GM19452 (cell line): Measurements from ENCODE around the gene C1orf159.

Source experiments
- ATAC-seq: cut with Tn5 transposase; IDR thresholded peaks from one replicate; pipeline ENCODE4 v1.9.1; 2021; ENCODE audit not compliant: unreplicated experiment

Gene C1orf159

DNA sequence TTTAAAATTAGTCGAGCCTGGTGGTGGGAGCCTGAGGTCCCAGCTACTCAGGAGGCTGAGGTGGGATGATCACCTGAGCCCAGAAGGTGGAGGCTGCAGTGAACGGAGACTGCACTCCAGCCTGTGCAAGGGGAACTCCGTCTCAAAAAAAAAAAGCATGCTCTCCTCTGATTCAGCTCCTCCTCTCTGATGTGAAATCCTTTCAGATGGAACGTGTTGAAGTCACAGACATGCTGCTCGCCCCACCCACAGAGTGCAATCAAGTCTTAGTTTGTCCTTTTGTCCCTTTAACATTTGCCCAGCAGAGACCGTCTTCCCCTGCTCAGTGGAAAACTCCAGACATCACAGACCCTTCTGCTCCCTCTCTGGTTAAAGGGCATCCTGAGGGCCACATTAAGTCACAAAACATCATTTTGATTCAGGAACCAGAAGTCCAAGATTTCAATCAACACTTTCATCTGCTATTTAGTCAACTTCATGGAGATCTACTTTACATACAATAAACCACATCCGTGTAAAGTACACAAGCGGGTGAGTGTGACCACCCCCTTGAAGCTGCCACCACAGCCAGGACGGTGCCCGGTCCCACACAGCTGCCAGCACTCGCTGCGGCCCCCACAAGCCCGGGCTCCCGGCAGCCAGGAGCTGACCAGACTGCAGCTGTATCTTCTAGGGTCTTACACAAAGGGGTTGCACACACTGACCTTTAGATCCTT, 22.8 kb downstream of the C1orf159 start:
- ATAC-seq, result no peak

DNA sequence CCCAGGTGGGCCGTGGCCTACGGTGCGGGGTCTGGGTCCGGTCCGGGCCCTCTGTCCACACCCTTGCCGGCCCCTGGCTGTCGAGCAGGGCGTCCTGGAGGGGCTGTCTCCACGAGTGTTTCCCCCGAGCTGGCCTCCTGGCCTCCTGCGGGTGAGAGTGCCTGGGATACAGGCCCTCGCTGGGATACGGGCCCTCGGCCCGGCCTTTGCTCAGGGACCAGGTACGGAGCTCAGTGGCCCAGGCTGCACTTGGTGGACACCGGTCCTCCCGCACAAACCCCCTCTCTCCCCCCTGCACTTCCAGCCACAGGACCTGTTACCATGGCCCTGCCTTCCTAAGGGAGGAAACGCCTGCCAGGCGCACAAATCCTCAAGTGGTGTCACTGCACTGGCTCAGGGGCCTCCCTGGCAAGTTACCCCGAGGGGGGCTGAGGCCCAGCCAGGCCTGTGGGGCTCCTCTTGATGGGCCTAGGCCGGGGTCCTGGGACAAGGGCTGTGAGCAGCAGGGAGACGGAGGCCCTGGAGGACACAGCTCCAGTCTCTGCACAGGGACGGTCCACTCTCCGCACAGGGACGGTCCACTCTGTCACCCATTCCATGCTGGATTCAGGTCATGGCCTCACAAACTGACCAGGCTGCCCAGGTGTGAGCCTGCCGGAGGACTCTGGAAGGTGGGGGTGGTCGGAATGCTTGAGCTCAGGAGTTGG, 23.6 kb downstream of the C1orf159 start:
- no peak for ATAC-seq

- ATAC-seq, result no peak
Measured at GRCh38 chr1:1091344-1092148, 24.3 kb downstream of the C1orf159 start.

GRCh38 chr1:1090424-1091343, 25.2 kb downstream of the C1orf159 start:
- ATAC-seq, result no peak

- no peak for ATAC-seq
Measured at GRCh38 chr1:1089731-1090423, 26.0 kb downstream of the C1orf159 start.

GRCh38 chr1:1088801-1089680, 26.8 kb downstream of the C1orf159 start:
- no peak for ATAC-seq

- no peak for ATAC-seq
Measured at GRCh38 chr1:1088029-1088800, 27.7 kb downstream of the C1orf159 start.

DNA sequence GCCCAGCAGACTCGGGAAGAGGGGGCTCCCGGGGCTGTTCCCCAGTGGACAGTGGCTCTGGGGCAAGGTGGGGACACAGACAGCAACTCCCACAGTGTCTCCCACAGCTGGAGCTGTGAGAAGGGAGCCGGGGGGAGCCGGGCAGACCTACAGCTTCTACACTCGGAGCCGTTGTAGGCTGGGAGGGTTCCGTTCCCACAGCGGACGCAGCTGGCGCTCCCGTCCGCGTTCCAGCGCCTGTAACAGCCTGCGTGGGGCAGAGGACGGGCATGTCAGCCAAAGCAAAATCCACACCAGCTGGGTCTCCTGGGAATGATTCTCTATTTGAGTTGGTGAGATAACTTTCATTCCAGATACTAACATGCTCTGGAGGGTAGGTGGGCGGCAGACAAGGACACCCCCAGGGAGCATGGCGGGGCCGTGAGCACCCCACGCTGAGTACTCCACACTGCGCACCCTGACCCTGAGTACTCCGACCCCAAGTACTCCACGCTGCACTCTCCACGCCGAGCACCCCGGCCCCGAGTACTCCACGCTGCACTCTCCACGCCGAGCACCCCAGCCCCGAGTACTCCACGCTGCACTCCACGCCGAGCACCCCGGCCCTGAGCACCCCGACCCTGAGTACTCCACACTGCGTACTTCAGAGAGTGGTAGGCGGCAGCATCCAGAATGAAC, 28.4 kb downstream of the C1orf159 start:
- ATAC-seq, result no peak

DNA sequence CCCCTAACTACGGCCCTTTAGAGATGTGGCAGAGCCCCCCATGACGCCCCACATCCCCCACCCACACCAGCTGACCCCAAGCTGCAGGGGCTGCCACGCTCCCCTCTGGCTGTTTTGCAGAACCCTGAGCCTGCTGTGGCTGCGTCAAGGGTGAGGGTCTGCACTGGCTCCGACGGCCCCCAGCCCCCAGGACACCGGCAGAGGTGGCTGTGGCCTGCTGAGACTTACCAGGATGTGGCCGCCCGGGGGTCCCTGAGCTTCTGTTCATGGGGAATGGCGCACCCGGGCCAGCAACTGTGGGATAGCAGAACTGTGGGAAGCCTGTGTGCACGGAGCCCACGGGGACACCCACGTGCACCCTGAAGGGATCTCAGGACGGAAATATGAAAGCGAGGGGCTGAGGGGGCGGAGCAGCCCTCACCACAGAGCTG, 29.0 kb downstream of the C1orf159 start:
- ATAC-seq, result no peak

DNA sequence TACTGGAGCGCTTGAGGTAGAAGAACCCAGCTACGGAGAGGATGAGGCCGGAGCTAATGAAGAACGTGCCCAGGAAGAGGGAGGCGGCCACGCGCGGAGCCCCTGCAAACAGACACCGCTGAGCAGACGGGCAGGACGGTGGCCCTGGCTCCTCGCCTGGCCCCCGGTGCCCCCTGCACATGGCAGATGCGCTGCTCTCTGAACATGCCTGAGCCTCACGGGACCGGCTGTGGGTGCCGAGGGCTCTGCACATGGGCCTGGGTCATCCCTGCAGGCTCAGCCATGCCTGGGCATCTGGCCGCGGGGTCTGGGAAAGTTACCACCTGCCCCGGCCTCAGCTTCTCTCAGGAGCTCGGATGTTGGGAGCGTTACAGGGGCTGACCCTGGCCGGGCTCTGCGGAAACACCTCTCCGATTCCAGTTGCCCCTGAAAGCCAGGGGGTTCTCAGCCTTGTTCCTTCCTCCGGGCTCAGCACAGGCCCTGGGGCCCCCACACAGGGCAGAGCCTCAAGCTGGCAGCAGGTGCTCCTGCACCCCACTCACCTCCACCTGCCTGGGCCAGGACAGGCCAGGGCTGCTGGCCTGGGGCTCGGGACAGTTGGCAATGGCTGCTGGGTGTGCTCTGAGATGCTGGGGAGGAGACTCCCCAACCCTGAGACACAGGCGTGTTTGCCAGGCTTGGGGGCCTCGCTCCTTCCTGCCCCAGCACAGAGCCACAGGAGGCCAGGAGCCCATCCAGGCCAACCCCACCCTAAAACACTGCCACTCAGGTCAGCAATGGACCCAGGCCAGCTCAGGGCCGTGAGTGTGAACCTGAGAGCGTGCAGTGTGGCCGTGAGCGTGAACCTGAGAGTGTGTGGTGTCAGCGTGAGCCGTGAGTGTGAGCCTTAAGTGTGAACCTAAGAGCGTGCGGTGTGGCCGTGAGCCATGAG, 29.7 kb downstream of the C1orf159 start:
- no peak for ATAC-seq

DNA sequence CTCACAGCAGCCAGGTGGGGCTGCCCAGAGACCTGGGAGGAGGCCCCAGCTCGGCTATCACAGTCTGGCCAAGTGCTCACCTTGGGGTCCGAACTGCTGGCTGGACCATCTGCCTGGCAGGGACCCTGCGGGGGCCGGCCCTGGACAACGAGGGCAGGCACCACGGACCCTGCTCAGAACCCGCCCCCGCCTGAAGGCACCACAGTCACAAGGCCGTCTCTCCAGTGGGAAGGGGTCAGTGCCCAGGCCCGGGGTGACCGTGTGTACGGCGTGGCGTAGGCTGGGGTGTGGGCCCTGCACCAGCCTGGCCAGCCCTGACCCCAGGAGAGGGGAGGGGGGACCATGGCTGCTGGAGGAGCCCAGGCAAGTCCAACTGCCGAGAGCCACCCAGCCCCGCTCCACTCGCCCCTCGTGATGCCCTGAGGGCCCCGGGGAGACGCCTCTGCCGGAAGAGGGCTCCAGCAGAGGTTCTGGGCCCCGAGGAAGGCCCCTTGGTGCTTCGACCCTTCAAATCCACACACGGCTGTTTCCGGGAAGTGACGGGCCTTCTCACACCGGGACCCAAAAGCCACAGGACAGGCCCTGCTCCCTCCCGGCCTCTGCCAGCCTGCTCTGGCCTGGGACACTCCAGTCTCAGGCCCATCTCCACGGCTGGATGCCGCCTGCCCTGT, 30.6 kb downstream of the C1orf159 start:
- no peak for ATAC-seq

DNA sequence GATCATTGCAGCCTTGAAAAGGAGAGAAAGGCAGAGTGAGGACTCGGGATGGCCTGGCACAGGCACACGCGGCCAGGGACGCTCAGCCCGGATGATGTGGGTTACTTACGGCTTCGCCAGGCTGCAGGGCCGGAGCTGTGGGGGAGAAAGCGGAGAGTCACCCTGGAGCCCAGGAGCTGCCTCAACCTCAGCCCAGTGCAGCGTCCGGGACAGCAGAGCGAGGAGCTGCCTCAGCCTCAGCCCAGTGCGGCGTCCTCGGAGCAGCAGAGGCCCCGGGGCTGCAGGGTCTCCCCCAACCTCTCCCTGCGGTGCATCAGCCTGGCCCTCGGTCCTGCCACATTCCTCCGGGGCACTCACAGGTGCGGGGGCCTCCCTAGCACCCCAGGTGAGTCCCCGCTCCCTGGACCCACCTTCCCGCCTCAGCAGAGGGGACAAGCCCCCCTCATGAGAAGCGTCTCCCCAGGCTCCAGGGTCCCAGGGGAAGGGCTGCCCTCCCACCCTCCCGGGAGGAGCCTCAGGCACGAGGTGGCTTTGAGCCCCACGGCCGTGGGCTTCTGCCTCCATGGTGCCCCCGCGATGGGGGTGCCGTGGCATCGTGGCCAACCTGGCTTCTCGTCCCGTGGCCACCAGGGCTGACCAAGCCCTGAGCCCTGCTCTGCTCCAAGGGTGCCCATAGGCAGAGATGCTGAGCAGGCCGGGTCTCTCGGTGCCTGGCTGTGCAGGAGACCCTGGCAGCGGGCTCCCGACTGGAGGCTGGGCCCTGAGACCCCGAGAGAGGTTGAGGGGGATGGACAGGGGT, 31.3 kb downstream of the C1orf159 start:
- no peak for ATAC-seq

DNA sequence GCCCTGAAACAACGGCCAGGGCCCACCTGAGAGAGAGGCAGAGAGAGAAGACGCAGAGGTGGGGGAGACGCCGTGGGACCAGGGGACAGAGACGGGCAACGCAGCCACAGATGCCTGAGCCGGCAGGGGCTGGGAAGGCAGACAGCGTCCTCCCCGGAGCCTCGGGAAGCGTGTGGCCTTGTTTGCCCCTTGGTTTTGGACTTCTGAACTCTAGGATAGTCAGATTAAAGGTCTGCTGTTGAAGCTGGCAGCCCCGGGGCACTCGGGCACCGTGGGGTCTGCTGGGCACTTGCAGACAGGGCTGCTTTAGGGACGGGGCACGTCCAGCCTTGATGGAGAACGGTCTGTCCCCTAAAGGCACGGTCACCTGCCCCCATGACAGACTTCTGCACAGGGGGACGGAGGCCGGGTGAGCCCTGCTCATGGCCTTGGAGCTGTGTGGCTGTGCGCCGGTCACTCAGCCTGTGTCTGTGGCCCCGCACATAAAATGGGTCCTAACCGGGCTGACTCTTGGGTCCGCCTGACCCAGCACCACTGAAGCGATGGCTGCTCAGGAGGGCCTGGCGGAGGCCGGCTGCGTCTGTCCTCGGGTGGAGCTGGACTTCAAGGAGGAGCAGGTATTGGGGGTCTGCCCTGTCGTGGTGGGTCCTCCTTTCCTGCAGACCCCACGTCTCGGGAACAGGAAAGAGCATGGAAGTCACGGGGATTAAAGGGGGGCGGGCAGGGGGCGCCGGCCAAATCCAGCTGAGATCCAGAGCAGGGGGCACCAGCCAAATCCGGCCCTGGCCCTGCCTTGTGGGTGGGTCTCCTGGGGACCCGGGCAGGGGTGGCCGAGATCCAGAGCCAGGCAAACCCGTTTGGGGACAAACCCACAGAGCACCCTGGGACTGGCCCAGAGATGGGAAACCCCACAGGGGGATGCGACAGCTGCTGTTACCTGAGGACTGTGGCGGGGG, 32.2 kb downstream of the C1orf159 start:
- no peak for ATAC-seq

- ATAC-seq, result no peak
Measured at GRCh38 chr1:1082776-1083415, 33.0 kb downstream of the C1orf159 start.
